Sciatic nerve (tissue), 2 donors: ENCODE results near the gene KCNS3. TPM values are rescaled to one million over a fixed set of nuclear protein-coding genes. Genes with fewer than 3 reads are reported as not detected.
A peak's percentile ranks its signal among the peaks of the same experiment; 100 is the strongest.

Source experiments
- ATAC-seq: fragments of 200-7000 bp; cut with Tn5 transposase; one replicate; pipeline ENCODE4 v1.9.1; 2020; ENCODE audit warnings: mild to moderate bottlenecking, moderate library complexity
- DNase-seq: peaks from one replicate; pipeline ENCODE4 v3.0.0-alpha.2; 2020; ENCODE audit warnings: low spot score
- intact Hi-C: fragments of 100-400 bp; cut with DNase I; formaldehyde crosslinking; loops from one replicate; pipeline ENCODE4 v1.14.2; 2022
- total RNA-seq: library from RNA; stranded (reverse); fragmentation: NEBNext Ultra II Directional; extraction: Animal tissue kit (Norgen Biotek cat#: 25700); gene quantifications from one replicate; pipeline ENCODE4 v1.2.1, GENCODE V29; 2021
- donor health status: DM: no; HTN: no; CAD: no.
- donor health status: DM: no; HTN: no; CAD: no.

Gene KCNS3
- total RNA-seq, 1 donor from 2014 or later = 16.9 TPM

DNA sequence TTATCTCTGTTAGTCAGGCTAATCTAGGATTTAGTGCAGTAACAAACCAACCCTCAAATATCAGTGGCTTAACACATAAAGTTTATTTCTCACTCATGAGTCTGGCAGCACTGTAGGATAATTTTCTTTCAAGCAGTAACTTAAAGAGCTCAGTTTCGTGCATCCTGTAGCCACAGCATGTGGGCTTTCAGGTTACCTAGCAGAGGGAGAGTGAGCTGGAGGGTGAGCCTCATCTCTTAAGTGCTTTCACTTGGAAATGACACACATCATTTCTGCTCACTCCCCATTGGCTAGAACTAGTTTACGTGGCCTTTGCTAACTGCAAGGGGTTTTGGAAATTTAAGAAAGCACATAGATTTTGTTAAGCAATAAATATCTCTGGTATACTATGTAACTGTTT, 96.9 kb downstream of the KCNS3 start:
- DNase-seq = no peak
- intact Hi-C loops = no loop called here
- ATAC-seq = no peak

- no peak for DNase-seq
- peak; percentile 90 for ATAC-seq
- intact Hi-C loops = no loop called here
Observed at GRCh38 chr2:17976871-17977746, 98.6 kb downstream of the KCNS3 start.

- no peak for DNase-seq
- ATAC-seq = no peak
- intact Hi-C loops = no loop called here
Observed at GRCh38 chr2:17979707-17980106, 101.2 kb downstream of the KCNS3 start.

DNA sequence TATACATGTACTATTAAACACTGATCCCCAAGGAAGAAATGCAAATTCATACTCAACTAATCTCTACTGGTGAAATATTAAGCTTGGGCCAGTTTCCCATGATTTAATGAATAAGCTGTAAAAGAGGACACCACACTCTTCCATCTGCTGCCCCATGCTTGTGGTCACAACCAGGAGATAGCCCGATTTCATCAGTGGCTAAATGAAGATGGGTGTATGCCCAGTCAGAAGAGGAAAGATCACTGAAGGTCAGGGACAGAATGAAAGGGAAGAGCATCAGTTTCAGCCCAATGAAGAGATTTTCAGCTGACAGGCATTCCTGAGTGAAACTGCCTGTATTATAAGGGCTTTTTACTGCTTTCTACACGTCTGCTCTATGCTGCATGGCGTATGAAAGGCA, 103.5 kb downstream of the KCNS3 start:
- DNase-seq (no peak), ATAC-seq (no peak)
- intact Hi-C loops = no loop called here

Other genes starting within 250 kb of the KCNS3 start
- 23.6 TPM for gene SMC6, start 124.9 kb upstream of the KCNS3 start, total RNA-seq
- 3.4 TPM for gene GEN1, start 124.5 kb upstream of the KCNS3 start, total RNA-seq
- not detected for gene MSGN1, start 62.2 kb upstream of the KCNS3 start, total RNA-seq